ENCODE data around the gene GLT8D1. TPM values are rescaled to one million over a fixed set of nuclear protein-coding genes. Genes with fewer than 3 reads are reported as not detected.

The GLT8D1 gene
- total RNA-seq, 1 donor from 2014 or later: 61.1 TPM

DNA sequence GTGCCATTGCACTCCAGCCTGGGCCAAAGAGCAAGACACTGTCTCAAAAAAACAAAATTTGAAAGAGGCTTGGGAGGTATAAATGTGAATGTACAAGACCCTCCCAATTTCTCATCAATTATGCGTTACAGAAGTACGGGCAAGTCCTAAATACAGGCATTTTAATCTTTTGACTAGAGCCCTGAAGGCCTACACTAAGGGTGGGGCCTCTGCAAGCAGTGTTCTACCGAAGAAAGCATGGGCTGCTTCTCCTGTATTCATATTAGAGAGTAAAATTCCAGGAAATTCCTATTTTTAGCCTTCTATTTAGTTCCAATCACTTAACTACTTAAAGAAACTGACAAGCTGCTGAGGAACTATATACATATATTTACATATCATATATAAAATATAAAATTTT is 45.5 kb downstream of the GLT8D1 start:
- Histone ChIP-seq H3K4me1 (ENCODE audit: control insufficient read depth in 3 of 3, insufficient read depth in 3 of 3, low read length in 3 of 3) (no peaks in the 10 kb centered on the region), H3K4me3 (ENCODE audit: low read length in 3 of 3) (no peak overlapping the region), H3K36me3 (ENCODE audit: control insufficient read depth in 3 of 3, insufficient read depth in 3 of 3, low read length in 3 of 3) (peaks cover 28 to 72% (median 65%) of the 10 kb centered on the region in 3 donors), H3K27ac (ENCODE audit: low read depth, low read length) (no peak overlapping the region), H3K9ac (ENCODE audit: low read depth in 1 of 3, low read length in 3 of 3) (no peak overlapping the region), H3K27me3 (ENCODE audit: control insufficient read depth in 3 of 3, insufficient read depth in 3 of 3, low read length in 3 of 3) (no peaks in the 10 kb centered on the region), H3K9me3 (ENCODE audit: control insufficient read depth in 3 of 3, low read length in 3 of 3) (no peaks in the 10 kb centered on the region)

DNA sequence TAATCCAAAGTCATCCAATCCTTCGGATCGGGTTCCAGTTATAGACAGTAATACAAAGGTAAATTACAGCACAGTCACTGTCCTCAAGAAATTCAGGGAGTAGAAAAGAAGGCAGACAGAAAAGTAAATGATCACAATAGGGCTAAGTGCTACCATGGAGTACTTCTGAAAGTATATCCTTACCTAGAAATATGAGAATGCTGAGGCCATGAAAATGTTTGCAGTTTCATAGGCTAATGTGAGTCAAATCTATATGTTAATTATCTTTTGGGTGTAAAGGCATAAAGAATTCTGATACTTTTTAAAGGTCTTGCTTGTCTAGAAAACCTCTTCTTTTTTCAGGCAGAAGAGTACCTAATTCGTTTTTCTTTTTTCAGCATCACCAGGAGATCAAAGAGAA is 49.7 kb downstream of the GLT8D1 start:
- Histone ChIP-seq H3K9ac (ENCODE audit: low read depth in 1 of 3, low read length in 3 of 3) (no peak overlapping the region), H3K4me3 (ENCODE audit: low read length in 3 of 3) (no peak overlapping the region), H3K27ac (ENCODE audit: low read depth, low read length) (no peak overlapping the region), H3K36me3 (ENCODE audit: control insufficient read depth in 3 of 3, insufficient read depth in 3 of 3, low read length in 3 of 3) (peaks cover 24 to 68% (median 67%) of the 10 kb centered on the region in 3 donors), H3K9me3 (ENCODE audit: control insufficient read depth in 3 of 3, low read length in 3 of 3) (no peaks in the 10 kb centered on the region), H3K4me1 (ENCODE audit: control insufficient read depth in 3 of 3, insufficient read depth in 3 of 3, low read length in 3 of 3) (no peaks in the 10 kb centered on the region), H3K27me3 (ENCODE audit: control insufficient read depth in 3 of 3, insufficient read depth in 3 of 3, low read length in 3 of 3) (no peaks in the 10 kb centered on the region)

DNA sequence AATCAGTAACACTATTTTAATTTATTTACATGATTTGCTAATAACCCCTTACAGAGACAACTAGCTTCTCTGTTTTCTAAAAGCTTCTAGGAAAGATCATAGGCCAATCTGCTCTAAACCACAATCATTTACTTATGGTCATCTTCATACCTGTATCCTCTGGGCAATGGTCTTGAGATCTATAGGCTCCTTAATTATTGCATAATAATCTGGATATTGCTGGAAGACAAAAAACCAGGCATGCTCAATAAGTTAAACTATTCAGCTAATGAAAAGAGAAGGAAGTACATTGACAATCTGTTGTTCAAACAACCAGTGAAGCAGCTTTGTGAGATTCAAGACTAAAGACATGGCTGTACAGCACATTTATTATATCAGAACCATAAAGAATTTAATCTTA is 54.0 kb downstream of the GLT8D1 start:
- Histone ChIP-seq H3K4me1 (ENCODE audit: control insufficient read depth in 3 of 3, insufficient read depth in 3 of 3, low read length in 3 of 3) (no peaks in the 10 kb centered on the region), H3K36me3 (ENCODE audit: control insufficient read depth in 3 of 3, insufficient read depth in 3 of 3, low read length in 3 of 3) (peaks cover 15 to 67% (median 60%) of the 10 kb centered on the region in 3 donors), H3K27me3 (ENCODE audit: control insufficient read depth in 3 of 3, insufficient read depth in 3 of 3, low read length in 3 of 3) (no peaks in the 10 kb centered on the region), H3K9me3 (ENCODE audit: control insufficient read depth in 3 of 3, low read length in 3 of 3) (no peaks in the 10 kb centered on the region), H3K27ac (ENCODE audit: low read depth, low read length) (no peak overlapping the region), H3K9ac (ENCODE audit: low read depth in 1 of 3, low read length in 3 of 3) (no peak overlapping the region), H3K4me3 (ENCODE audit: low read length in 3 of 3) (no peak overlapping the region)

DNA sequence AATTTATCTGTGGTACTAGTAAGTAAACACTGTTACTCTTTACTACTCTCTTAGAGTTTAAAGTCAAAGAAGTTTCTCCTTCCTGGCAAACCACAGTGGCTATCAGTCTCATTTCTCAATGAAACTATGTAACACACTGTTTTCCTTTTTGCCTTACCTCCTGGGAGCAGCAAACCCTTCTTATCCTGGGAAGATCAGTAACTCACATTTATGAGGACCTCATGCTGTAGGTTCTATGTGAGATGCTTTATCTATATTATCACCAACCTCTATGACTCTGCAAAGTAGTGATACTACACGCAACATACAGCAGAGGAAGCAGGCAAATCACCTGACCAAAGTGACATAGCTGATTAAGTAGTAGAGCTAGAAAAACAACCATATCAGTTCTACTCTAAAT is 55.2 kb downstream of the GLT8D1 start:
- Histone ChIP-seq H3K9ac (ENCODE audit: low read depth in 1 of 3, low read length in 3 of 3) (no peak overlapping the region), H3K9me3 (ENCODE audit: control insufficient read depth in 3 of 3, low read length in 3 of 3) (no peaks in the 10 kb centered on the region), H3K4me1 (ENCODE audit: control insufficient read depth in 3 of 3, insufficient read depth in 3 of 3, low read length in 3 of 3) (no peaks in the 10 kb centered on the region), H3K4me3 (ENCODE audit: low read length in 3 of 3) (no peak overlapping the region), H3K36me3 (ENCODE audit: control insufficient read depth in 3 of 3, insufficient read depth in 3 of 3, low read length in 3 of 3) (peaks cover 12 to 61% (median 51%) of the 10 kb centered on the region in 3 donors), H3K27me3 (ENCODE audit: control insufficient read depth in 3 of 3, insufficient read depth in 3 of 3, low read length in 3 of 3) (no peaks in the 10 kb centered on the region), H3K27ac (ENCODE audit: low read depth, low read length) (no peak overlapping the region)

DNA sequence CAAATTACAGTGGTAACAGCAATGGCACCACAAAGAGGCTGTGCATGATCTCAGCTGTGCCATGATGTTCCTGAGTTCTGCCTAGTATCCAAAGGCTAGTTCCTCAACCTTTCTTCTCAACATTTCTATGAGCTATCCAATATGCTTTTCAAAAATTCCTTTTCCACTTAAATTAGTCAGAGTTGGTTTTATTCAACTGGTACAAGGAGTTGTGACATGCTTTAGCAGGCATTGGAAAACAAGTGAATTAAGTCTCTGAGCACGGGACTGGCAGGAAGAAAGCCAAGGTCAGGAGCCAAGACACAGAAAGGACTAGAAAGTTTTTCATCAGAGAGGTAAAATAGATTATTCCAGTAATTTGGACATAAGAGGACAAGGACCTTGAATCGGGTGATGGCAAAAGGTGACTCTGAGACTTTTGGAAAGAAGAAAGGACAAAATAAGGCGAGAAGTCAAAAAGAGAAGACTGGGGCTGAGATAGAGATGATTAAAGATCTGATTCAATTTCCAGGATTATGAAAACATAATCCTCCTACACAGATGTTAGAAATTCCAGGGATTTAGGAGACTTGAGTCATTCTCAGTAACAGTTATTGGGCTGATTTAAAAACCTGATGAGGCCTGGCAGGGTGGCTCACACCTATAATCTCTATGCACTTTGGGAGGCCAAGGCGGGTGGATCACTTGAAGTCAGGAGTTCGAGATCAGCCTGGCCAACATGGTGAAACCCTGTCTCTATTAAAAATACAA is 56.0 kb downstream of the GLT8D1 start:
- Histone ChIP-seq H3K36me3 (ENCODE audit: control insufficient read depth in 3 of 3, insufficient read depth in 3 of 3, low read length in 3 of 3) (peaks cover 12 to 55% (median 50%) of the 10 kb centered on the region in 3 donors), H3K27me3 (ENCODE audit: control insufficient read depth in 3 of 3, insufficient read depth in 3 of 3, low read length in 3 of 3) (no peaks in the 10 kb centered on the region), H3K4me3 (ENCODE audit: low read length in 3 of 3) (no peak overlapping the region), H3K9me3 (ENCODE audit: control insufficient read depth in 3 of 3, low read length in 3 of 3) (no peaks in the 10 kb centered on the region), H3K4me1 (ENCODE audit: control insufficient read depth in 3 of 3, insufficient read depth in 3 of 3, low read length in 3 of 3) (no peaks in the 10 kb centered on the region), H3K9ac (ENCODE audit: low read depth in 1 of 3, low read length in 3 of 3) (no peak overlapping the region), H3K27ac (ENCODE audit: low read depth, low read length) (no peak overlapping the region)

DNA sequence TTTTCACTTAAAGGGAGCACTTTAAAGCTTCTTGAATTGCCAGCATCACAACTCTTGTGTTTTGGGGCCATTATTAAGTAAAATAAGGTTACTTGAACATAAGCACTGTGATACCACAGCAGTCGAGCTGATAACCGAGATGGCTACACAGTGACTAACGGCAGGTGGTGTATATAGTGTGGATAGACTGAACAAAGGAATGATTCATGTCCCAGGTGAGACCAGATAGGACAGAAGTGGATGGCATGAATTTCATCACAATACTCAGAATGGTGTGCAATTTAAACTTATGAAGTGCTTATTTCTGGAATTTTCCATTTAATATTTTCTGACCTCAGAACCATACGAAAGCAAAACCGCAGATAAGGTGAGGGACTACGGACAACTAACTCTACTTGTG is 60.0 kb downstream of the GLT8D1 start:
- Histone ChIP-seq H3K27me3 (ENCODE audit: control insufficient read depth in 3 of 3, insufficient read depth in 3 of 3, low read length in 3 of 3) (no peaks in the 10 kb centered on the region), H3K4me1 (ENCODE audit: control insufficient read depth in 3 of 3, insufficient read depth in 3 of 3, low read length in 3 of 3) (no peaks in the 10 kb centered on the region), H3K27ac (ENCODE audit: low read depth, low read length) (no peak overlapping the region), H3K9me3 (ENCODE audit: control insufficient read depth in 3 of 3, low read length in 3 of 3) (no peaks in the 10 kb centered on the region), H3K4me3 (ENCODE audit: low read length in 3 of 3) (no peak overlapping the region), H3K9ac (ENCODE audit: low read depth in 1 of 3, low read length in 3 of 3) (no peak overlapping the region), H3K36me3 (ENCODE audit: control insufficient read depth in 3 of 3, insufficient read depth in 3 of 3, low read length in 3 of 3) (peaks cover 19 to 61% (median 51%) of the 10 kb centered on the region in 3 donors)

Small RNAs within 50 kb of the gene (small RNA-seq; reads per million reads assigned to genes)
- gene AC006254.2 (not detected), gene RF00569 (2,022 reads per million, percentile 99 among the genes with 10 or more reads in this experiment), gene RF01183 (not detected), gene SNORD19 (0.28 reads per million, percentile 25 among the genes with 10 or more reads in this experiment), gene SNORD19B (not detected), gene SNORD69 (2,560 reads per million, percentile 99 among the genes with 10 or more reads in this experiment)

Other genes starting within 250 kb of the GLT8D1 start
- gene STAB1, start 210.5 kb downstream of the GLT8D1 start, total RNA-seq: 67.3 TPM
- gene NT5DC2, start 171.9 kb downstream of the GLT8D1 start, total RNA-seq: 20.9 TPM
- 1.0 TPM for gene UQCC5, start 169.2 kb downstream of the GLT8D1 start, total RNA-seq
- 62.6 TPM for gene PBRM1, start 19.9 kb downstream of the GLT8D1 start, total RNA-seq
- 45.4 TPM for gene GNL3, start 19.8 kb downstream of the GLT8D1 start, total RNA-seq
- gene SPCS1, start 315 bp upstream of the GLT8D1 start, total RNA-seq: 43.3 TPM
- 11.5 TPM for gene NEK4, start 65.1 kb upstream of the GLT8D1 start, total RNA-seq
- gene ITIH1, start 71.8 kb upstream of the GLT8D1 start, total RNA-seq: under 0.01 TPM
- gene ITIH3, start 89.0 kb upstream of the GLT8D1 start, total RNA-seq: 2.1 TPM
- 4.2 TPM for gene ITIH4, start 124.9 kb upstream of the GLT8D1 start, total RNA-seq
- gene MUSTN1, start 129.2 kb upstream of the GLT8D1 start, total RNA-seq: 35.5 TPM
- gene STIMATE, start 191.8 kb upstream of the GLT8D1 start, total RNA-seq: 8.9 TPM